Peyer's patch (tissue), 4 donors: ENCODE results near the gene RAPH1. TPM values are rescaled to one million over a fixed set of nuclear protein-coding genes. Genes with fewer than 3 reads are reported as not detected.

Experiments used
- DNase-seq, 3 donors: peaks; one replicate each; pipeline ENCODE4 v3.0.0-alpha.2; 2017 to 2019
- H3K27ac ChIP-seq, 4 donors: fragments of 200-600 bp; sonication (generic); one replicate each; pipeline ENCODE4 v1.5.1; 2016 to 2019
- H3K27me3 ChIP-seq, 2 donors: fragments of 200-600 bp; sonication (generic); one replicate each; pipeline ENCODE4 v1.5.1; 2019
- H3K36me3 ChIP-seq, 3 donors: fragments of 200-600 bp; sonication (generic); one replicate each; pipeline ENCODE4 v1.5.1; 2016 to 2019
- H3K4me1 ChIP-seq, 4 donors: fragments of 200-600 bp; sonication (generic); one replicate each; pipeline ENCODE4 v1.5.1; 2016 to 2019
- H3K4me3 ChIP-seq, 4 donors: fragments of 200-600 bp; sonication (generic); 1 replicate in 3 of 4; 2 replicates in 1 of 4; pipeline ENCODE4 v1.5.1; 2016 to 2019; ENCODE audit warnings: mild to moderate bottlenecking in 1 of 4
- H3K9me3 ChIP-seq, 4 donors: fragments of 200-600 bp; sonication (generic); one replicate each; pipeline ENCODE4 v1.5.1; 2016 to 2019; ENCODE audit warnings: mild to moderate bottlenecking in 1 of 4
- POLR2A ChIP-seq, 2 donors: fragments of 450-650 bp; IDR thresholded peaks; one replicate each; pipeline ENCODE4 v1.5.1; 2017; ENCODE audit warnings: antibody characterized with exemption in 2 of 2, mild to moderate bottlenecking in 2 of 2, moderate library complexity in 2 of 2
- total RNA-seq, 4 donors: library from RNA; depleted of rRNA; stranded (reverse); fragments of >200 nt; gene quantifications; one replicate each; pipeline ENCODE4 v1.1.0, GENCODE V29; 2016
- TF ChIP-seq, protein P1 (sequence below), 6 experiments: fragments of 450-650 bp in 4 of 6; fragments of 200-600 bp in 2 of 6; sonication (generic) in 1 of 6; IDR thresholded peaks; one replicate each; pipeline ENCODE4 v1.5.1; 2017 to 2019; ENCODE audit warnings: antibody characterized with exemption in 6 of 6, mild to moderate bottlenecking in 3 of 6, moderate library complexity in 1 of 6

The RAPH1 gene
- total RNA-seq, 4 donors from 2014 or later: 31.4 to 103 (median 45.9) TPM

DNA sequence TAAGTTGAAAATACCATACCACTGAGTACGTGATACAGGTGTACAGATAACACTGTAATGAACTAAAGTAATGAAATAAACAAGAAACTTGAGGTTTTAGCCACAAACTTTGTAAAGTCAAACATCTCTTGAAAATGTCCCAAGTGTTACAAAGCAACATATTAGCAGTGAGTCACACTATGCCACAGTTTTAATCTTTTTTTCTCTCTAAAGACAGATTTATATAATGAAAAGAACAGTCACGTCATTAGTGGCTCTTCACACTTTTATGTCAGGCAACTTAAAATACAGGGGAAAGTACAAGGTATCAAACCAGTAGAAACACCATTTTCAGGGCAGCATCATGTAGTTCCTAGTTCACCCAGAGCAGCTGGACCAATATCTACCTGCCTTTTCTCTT is 42.1 kb downstream of the RAPH1 start:
- Histone ChIP-seq H3K9me3 (no peaks in the 10 kb centered on the region), H3K4me1 (no peaks in the 10 kb centered on the region), H3K27ac (no peak overlapping the region), H3K4me3 (no peak overlapping the region), H3K36me3 (peaks cover 0 to 6% (median 0%) of the 10 kb centered on the region in 3 donors), H3K27me3 (no peaks in the 10 kb centered on the region)
- no peak for DNase-seq
- TF ChIP-seq, protein P1, sequence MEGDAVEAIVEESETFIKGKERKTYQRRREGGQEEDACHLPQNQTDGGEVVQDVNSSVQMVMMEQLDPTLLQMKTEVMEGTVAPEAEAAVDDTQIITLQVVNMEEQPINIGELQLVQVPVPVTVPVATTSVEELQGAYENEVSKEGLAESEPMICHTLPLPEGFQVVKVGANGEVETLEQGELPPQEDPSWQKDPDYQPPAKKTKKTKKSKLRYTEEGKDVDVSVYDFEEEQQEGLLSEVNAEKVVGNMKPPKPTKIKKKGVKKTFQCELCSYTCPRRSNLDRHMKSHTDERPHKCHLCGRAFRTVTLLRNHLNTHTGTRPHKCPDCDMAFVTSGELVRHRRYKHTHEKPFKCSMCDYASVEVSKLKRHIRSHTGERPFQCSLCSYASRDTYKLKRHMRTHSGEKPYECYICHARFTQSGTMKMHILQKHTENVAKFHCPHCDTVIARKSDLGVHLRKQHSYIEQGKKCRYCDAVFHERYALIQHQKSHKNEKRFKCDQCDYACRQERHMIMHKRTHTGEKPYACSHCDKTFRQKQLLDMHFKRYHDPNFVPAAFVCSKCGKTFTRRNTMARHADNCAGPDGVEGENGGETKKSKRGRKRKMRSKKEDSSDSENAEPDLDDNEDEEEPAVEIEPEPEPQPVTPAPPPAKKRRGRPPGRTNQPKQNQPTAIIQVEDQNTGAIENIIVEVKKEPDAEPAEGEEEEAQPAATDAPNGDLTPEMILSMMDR (IDR thresholded peaks at IDR 0.05): no peak
- no peak for TF ChIP-seq POLR2A (IDR thresholded peaks at IDR 0.05)

DNA sequence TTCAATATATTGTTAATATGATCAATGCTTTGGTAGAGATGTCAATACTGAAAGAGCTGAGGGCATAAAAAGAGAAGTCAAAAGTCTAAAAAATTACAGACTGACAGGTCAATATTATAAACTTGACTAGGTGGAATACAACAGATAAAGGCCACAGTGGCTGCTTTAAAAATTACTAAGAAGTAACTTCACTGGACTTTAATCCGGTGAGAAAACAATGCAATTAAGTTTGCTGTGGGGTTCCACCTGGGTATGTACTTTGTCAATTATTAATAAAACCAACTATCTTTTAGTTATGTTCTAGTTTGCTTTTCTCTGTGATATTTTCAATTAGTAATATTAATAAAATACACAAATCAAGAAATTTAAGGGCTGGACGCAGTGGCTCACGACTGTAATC is 44.7 kb downstream of the RAPH1 start:
- Histone ChIP-seq H3K4me1 (no peaks in the 10 kb centered on the region), H3K9me3 (no peaks in the 10 kb centered on the region), H3K36me3 (peaks cover 0 to 6% (median 0%) of the 10 kb centered on the region in 3 donors), H3K4me3 (no peak overlapping the region), H3K27ac (peak overlapping the region in 2 of 4 donors; percentile 65 to 80), H3K27me3 (no peaks in the 10 kb centered on the region)
- TF ChIP-seq, protein P1 (IDR thresholded peaks at IDR 0.05): no peak
- no peak for TF ChIP-seq POLR2A (IDR thresholded peaks at IDR 0.05)
- no peak for DNase-seq

DNA sequence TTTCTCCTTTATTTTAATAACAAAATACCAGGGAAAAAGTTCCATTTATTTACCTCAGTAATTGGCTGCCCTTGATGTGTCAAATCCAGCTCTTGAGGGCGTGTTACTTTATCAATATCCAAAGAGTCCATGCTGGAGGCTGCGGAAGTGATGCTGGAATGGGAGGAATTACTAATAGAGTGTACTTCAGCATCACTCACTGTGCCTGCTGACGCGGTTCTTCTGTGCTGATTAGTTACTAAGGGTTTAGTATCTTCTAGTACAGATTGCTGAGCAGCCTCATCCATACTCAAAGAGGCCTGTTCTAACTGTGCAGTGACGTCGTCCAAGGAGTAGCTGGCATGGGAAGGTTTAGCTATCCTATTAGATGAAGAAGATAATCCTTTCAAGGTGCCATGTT is 45.6 kb downstream of the RAPH1 start:
- Histone ChIP-seq H3K27ac (peak overlapping the region in 3 of 4 donors; percentile 7 to 80 (median 65)), H3K9me3 (no peaks in the 10 kb centered on the region), H3K4me3 (no peak overlapping the region), H3K4me1 (no peaks in the 10 kb centered on the region), H3K36me3 (peaks cover 0 to 12% (median 0%) of the 10 kb centered on the region in 3 donors), H3K27me3 (no peaks in the 10 kb centered on the region)
- DNase-seq: peak in 1 of 3 donors; percentile 80
- TF ChIP-seq, protein P1 (IDR thresholded peaks at IDR 0.05): no peak

DNA sequence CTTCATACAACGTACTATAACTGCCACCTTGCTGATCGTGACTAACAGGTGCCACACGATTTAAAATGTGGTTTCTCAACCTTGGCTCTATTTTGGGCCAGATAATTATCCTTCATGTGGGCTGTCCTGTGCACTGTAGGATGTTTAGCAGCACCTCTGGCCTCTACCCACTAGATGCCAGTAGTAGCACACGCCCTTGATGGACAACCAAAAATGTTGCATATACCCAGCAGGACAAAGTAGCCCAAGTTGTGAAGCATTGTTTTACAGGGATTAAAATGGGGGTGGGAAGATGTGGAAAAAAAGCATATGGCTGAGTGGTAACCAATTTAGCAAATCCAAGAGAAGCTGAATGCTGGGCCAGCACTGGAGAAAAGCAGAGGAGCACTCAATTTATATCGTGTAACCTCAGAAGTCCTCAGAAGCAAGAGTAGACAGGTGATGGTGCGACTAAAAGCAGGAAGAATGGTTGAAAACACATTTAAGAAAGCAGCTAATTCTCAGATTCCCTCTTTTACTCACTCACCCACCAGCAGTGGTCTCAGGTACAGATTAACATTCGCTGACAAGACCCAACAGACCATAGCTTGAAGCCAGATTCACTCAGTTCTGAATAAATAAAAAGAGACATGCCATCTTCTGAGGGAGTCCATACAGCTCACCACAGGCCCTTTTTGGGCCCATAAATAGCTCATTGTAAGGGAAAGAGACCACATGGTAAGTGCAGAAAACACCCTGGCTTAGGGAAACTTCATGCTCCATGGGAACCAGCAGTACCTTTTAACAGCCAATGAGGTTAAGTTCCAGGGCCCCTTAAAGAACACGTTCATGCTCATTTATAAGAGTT is 50.6 kb downstream of the RAPH1 start:
- TF ChIP-seq, protein P1 (IDR thresholded peaks at IDR 0.05): peak in 4 of 6 experiments; percentile 41 to 82 (median 74)
- no peak for TF ChIP-seq POLR2A (IDR thresholded peaks at IDR 0.05)
- no peak overlapping the region for H3K4me3 ChIP-seq
- H3K36me3 ChIP-seq: peaks cover 0 to 11% (median 0%) of the 10 kb centered on the region in 3 donors
- no peaks in the 10 kb centered on the region for H3K9me3 ChIP-seq
- DNase-seq: no peak
- H3K27ac ChIP-seq: no peak overlapping the region
- H3K4me1 ChIP-seq: no peaks in the 10 kb centered on the region
- no peaks in the 10 kb centered on the region for H3K27me3 ChIP-seq

DNA sequence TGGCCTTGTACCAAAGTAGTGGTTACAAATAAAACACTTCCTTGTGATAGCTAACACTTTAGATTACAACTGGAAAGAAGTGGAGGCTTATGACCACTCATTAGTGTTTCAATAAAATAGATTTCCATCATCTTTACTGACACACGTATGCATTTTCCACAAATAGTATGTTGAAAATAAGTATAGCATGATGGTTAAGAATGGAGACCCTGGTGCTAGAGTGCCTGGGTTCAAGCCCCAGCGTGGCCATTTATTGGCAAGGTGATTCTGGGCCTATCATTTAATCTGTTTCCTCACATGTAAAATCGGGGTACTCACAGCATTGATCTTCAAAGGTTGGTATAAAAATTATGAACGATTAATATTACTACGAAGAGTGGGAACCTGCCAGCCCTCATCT is 54.5 kb downstream of the RAPH1 start:
- Histone ChIP-seq H3K27ac (no peak overlapping the region), H3K27me3 (no peaks in the 10 kb centered on the region), H3K9me3 (no peaks in the 10 kb centered on the region), H3K36me3 (peaks cover 0 to 11% (median 0%) of the 10 kb centered on the region in 3 donors), H3K4me3 (no peak overlapping the region), H3K4me1 (no peaks in the 10 kb centered on the region)
- TF ChIP-seq, protein P1 (IDR thresholded peaks at IDR 0.05): no peak
- TF ChIP-seq POLR2A (IDR thresholded peaks at IDR 0.05): no peak
- no peak for DNase-seq
